ENCODE results near the gene KCND3.

GRCh38 chr1:111720977-111721786 is 268.3 kb downstream of the KCND3 start:
- TF ChIP-seq CTCF (IDR thresholded peaks at IDR 0.05) (peak in 1 of 6 experiments; percentile 4), POLR2A (IDR thresholded peaks at IDR 0.05) (no peak)
